ENCODE data around the gene PHKB. TPM values are rescaled to one million over a fixed set of nuclear protein-coding genes. Genes with fewer than 3 reads are reported as not detected.

Gene PHKB
- total and polyA plus RNA-seq, 2 donors (not counting 3 experiments of a cell fraction or from before 2014, with no cell fraction given) = 30.1 to 61.0 TPM

GRCh38 chr16:47561286-47561685 lies 100.2 kb downstream of the PHKB start:
- dilution Hi-C loops (cut with MboI; ENCODE audit: extremely low pct_ligation_motif_present, low sequenced_read_pairs) = no loop called here
- CTCF ChIA-PET = no interaction called here

More at GRCh38 chr16:47561286-47561685, 100.2 kb downstream of the PHKB start:
- no peak overlapping the region for H3K4me2 ChIP-seq (ENCODE audit: insufficient read depth, low read length)
- peaks cover 2% of the 10 kb centered on the region for H3K79me2 ChIP-seq (ENCODE audit: control insufficient read depth, insufficient read depth, low read length)
- TF ChIP-seq MYC (IDR thresholded peaks at IDR 0.05; ENCODE audit: low read depth, low read length) (no peak), FOS (IDR thresholded peaks at IDR 0.05; ENCODE audit: borderline replicate concordance, insufficient read depth, low read length) (no peak), CTCF (IDR thresholded peaks at IDR 0.05; ENCODE audit: extremely low read depth in 1 of 2, insufficient read depth in 1 of 2, low read depth in 1 of 2, low read length in 2 of 2) (no peak), POLR2AphosphoS5 (IDR thresholded peaks at IDR 0.05; ENCODE audit: insufficient read depth, low read depth, low read length) (no peak), JUN (IDR thresholded peaks at IDR 0.05; ENCODE audit: borderline replicate concordance, insufficient read depth, insufficient read length, low read depth) (no peak), GATA2 (IDR thresholded peaks at IDR 0.05; ENCODE audit: insufficient read depth, insufficient read length, low read depth, low read length) (no peak), EZH2 (IDR thresholded peaks at IDR 0.05; ENCODE audit: borderline replicate concordance, low read depth, low read length, severe bottlenecking) (no peak), MAX (IDR thresholded peaks at IDR 0.05; ENCODE audit: insufficient read depth, insufficient read length) (no peak), POLR2A (IDR thresholded peaks at IDR 0.05; ENCODE audit: low read depth, low read length) (no peak)
- H3K27ac ChIP-seq (ENCODE audit: insufficient read depth, low read depth, low read length) = no peak overlapping the region
- no peak overlapping the region for H2AFZ ChIP-seq (ENCODE audit: low read depth, low read length)
- no TSS peak for BruUV-seq (replicated peaks)
- H3K4me3 ChIP-seq (replicated peaks in 1 of 3; ENCODE audit: insufficient read depth in 1 of 3, low read depth in 1 of 3, low read length in 3 of 3) = no peak overlapping the region
- no peaks in the 10 kb centered on the region for H3K27me3 ChIP-seq (ENCODE audit: control insufficient read depth in 2 of 2, insufficient read depth in 2 of 2, low read length in 2 of 2)
- no peak overlapping the region for H3K9ac ChIP-seq (replicated peaks; ENCODE audit: extremely low read depth, insufficient read depth, low read length)
- no peak for DNase-seq (ENCODE audit: low read depth, low spot score)
- no peaks in the 10 kb centered on the region for H4K20me1 ChIP-seq (replicated peaks; ENCODE audit: control insufficient read depth, extremely low read depth, insufficient read depth, low read length)
- H3K36me3 ChIP-seq (ENCODE audit: control insufficient read depth in 2 of 2, extremely low read depth in 1 of 2, insufficient read depth in 2 of 2, low read length in 2 of 2) = no peaks in the 10 kb centered on the region
- no peaks in the 10 kb centered on the region for H3K9me3 ChIP-seq (replicated peaks; ENCODE audit: control insufficient read depth, insufficient read depth, low read length)
- H3K4me1 ChIP-seq (ENCODE audit: control insufficient read depth, extremely low read depth, insufficient read depth, low read length) = peaks cover 10% of the 10 kb centered on the region
- POLR2A ChIA-PET = no interaction called here
- no peak for FAIRE-seq
- intact Hi-C loops (cut with micrococcal nuclease) = no loop called here
- H3K9me1 ChIP-seq (replicated peaks; ENCODE audit: control insufficient read depth, extremely low read depth, insufficient read depth, low read length) = no peaks in the 10 kb centered on the region

Measured in endothelial cell of umbilical vein (primary cell).